GM23338 (cell line): ENCODE measurements around the gene CEPT1. TPM values are rescaled to one million over a fixed set of nuclear protein-coding genes. Genes with fewer than 3 reads are reported as not detected.

ENCODE experiments used
- ATAC-seq: fragments of 200-7000 bp; cut with Tn5 transposase; 3 replicates; pipeline ENCODE4 v1.9.1; 2020
- DNase-seq: peaks from one replicate; pipeline ENCODE4 v3.0.0-alpha.2; 2015; ENCODE audit warnings: low spot score
- H2AFZ ChIP-seq: fragments of 200-600 bp; sonication (generic); 2 replicates; pipeline ENCODE4 v1.8.0; 2016; ENCODE audit warnings: antibody characterized with exemption, mild to moderate bottlenecking, moderate library complexity
- H3F3A ChIP-seq: fragments of 200-600 bp; sonication (generic); replicated peaks from 2 replicates; pipeline ENCODE4 v1.8.0; 2017; ENCODE audit warnings: antibody characterized with exemption, mixed run types, low read depth
- H3K27ac ChIP-seq: fragments of 200-600 bp; sonication (generic); 2 replicates; pipeline ENCODE4 v1.6.1; 2016; ENCODE audit warnings: low read depth
- H3K27me3 ChIP-seq: fragments of 200-600 bp; sonication (generic); 2 replicates; pipeline ENCODE4 v1.8.0; 2016; ENCODE audit warnings: mild to moderate bottlenecking, mixed run types, moderate library complexity; ENCODE audit not compliant: insufficient read depth
- H3K36me3 ChIP-seq: fragments of 200-600 bp; sonication (generic); 2 replicates; pipeline ENCODE4 v1.8.0; 2016; ENCODE audit warnings: mild to moderate bottlenecking; ENCODE audit not compliant: insufficient read depth
- H3K4me1 ChIP-seq: fragments of 200-600 bp; sonication (generic); 2 replicates; pipeline ENCODE4 v1.8.0; 2016; ENCODE audit warnings: mild to moderate bottlenecking, moderate library complexity; ENCODE audit not compliant: insufficient read depth
- H3K4me2 ChIP-seq: fragments of 200-600 bp; sonication (generic); 2 replicates; pipeline ENCODE4 v1.7.1; 2017; ENCODE audit warnings: mixed run types
- H3K4me3 ChIP-seq: fragments of 200-600 bp; sonication (generic); 2 replicates; pipeline ENCODE4 v1.6.1; 2016; ENCODE audit warnings: mixed run types
- H3K79me2 ChIP-seq: fragments of 200-600 bp; sonication (generic); replicated peaks from 2 replicates; pipeline ENCODE4 v1.8.0; 2017; ENCODE audit warnings: mild to moderate bottlenecking; ENCODE audit not compliant: insufficient read depth
- H3K9me2 ChIP-seq: fragments of 200-600 bp; sonication (generic); 2 replicates; pipeline ENCODE4 v1.8.0; 2017; ENCODE audit not compliant: insufficient read depth
- H4K20me1 ChIP-seq: fragments of 200-600 bp; sonication (generic); replicated peaks from 2 replicates; pipeline ENCODE4 v1.8.0; 2017; ENCODE audit warnings: mild to moderate bottlenecking; ENCODE audit not compliant: insufficient read depth
- H3K27ac Mint-ChIP-seq: 2 replicates; pipeline ENCODE4 v1.8.0; 2020; ENCODE audit warnings: inconsistent platforms, mild to moderate bottlenecking, moderate library complexity, mixed read lengths
- H3K27me3 Mint-ChIP-seq: 3 replicates; pipeline ENCODE4 v1.8.0; 2022; ENCODE audit warnings: low read depth, mild to moderate bottlenecking, moderate library complexity, mixed read lengths, inconsistent platforms; ENCODE audit not compliant: insufficient read depth, poor library complexity
- H3K36me3 Mint-ChIP-seq: 3 replicates; pipeline ENCODE4 v1.8.0; 2021; ENCODE audit warnings: low read depth, mild to moderate bottlenecking, inconsistent platforms, moderate library complexity, mixed read lengths
- H3K4me1 Mint-ChIP-seq: 3 replicates; pipeline ENCODE4 v1.8.0; 2020; ENCODE audit warnings: mild to moderate bottlenecking, inconsistent platforms, mixed read lengths
- H3K4me3 Mint-ChIP-seq: 3 replicates; pipeline ENCODE4 v1.8.0; 2021; ENCODE audit warnings: moderate library complexity, mild to moderate bottlenecking, inconsistent platforms, mixed read lengths
- H3K9me3 Mint-ChIP-seq: 3 replicates; pipeline ENCODE4 v1.8.0; 2020; ENCODE audit warnings: moderate library complexity, mild to moderate bottlenecking, inconsistent platforms, mixed read lengths
- CREB1 ChIP-seq: fragments of 250-450 bp; sonication (Bioruptor Pico); IDR thresholded peaks from 2 replicates; pipeline ENCODE4 v1.5.0; 2020; ENCODE audit warnings: low read depth, mild to moderate bottlenecking, moderate library complexity
- ETS1 ChIP-seq: IDR thresholded peaks from 2 replicates; pipeline ENCODE4 v1.6.1; 2016; ENCODE audit warnings: antibody characterized with exemption
- EZH2phosphoT487 ChIP-seq: fragments of 200-600 bp; sonication (generic); IDR thresholded peaks from one replicate; pipeline ENCODE4 v1.8.1; 2018; ENCODE audit warnings: antibody characterized with exemption; ENCODE audit not compliant: unreplicated experiment
- JUNB ChIP-seq: IDR thresholded peaks from one replicate; pipeline ENCODE4 v1.6.1; 2016; ENCODE audit warnings: antibody characterized with exemption; ENCODE audit not compliant: unreplicated experiment
- STAT1 ChIP-seq: IDR thresholded peaks from one replicate; pipeline ENCODE4 v1.6.1; 2016; ENCODE audit warnings: antibody characterized with exemption; ENCODE audit not compliant: unreplicated experiment
- ZNF331 ChIP-seq: fragments of 250-450 bp; sonication (Bioruptor Pico); IDR thresholded peaks from 2 replicates; pipeline ENCODE4 v1.5.0; 2020; ENCODE audit warnings: low read depth, mild to moderate bottlenecking, moderate library complexity
- ZNF462 ChIP-seq: fragments of 250-450 bp; sonication (Bioruptor Pico); IDR thresholded peaks from 2 replicates; pipeline ENCODE4 v1.5.0; 2020; ENCODE audit warnings: mild to moderate bottlenecking, moderate library complexity
- polyA plus RNA-seq: library from polyadenylated mRNA; unstranded; fragments of >200 nt; fragmentation: Nextera tagmentation; extraction: Ambion mirVana; gene quantifications from 2 replicates; pipeline ENCODE4 v1.2.1, GENCODE V29; 2016
- total RNA-seq: library from RNA; depleted of rRNA; stranded (reverse); fragments of >200 nt; shearing (Covaris generic); gene quantifications from 2 replicates; pipeline ENCODE4 v1.2.3, GENCODE V29; 2014

Gene CEPT1
- total and polyA plus RNA-seq, 2 experiments from 2014 or later, result 17.3 to 39.5 TPM

- H3K27ac Mint-ChIP-seq, result peak overlapping the region; percentile 9; the same call in 1 of the 2 replicates
- peaks cover 12% of the 10 kb centered on the region for H3K4me1 Mint-ChIP-seq
Observed at GRCh38 chr1:111192074-111192473, 52.1 kb downstream of the CEPT1 start.

More at GRCh38 chr1:111192074-111192473, 52.1 kb downstream of the CEPT1 start:
- TF ChIP-seq JUNB (no peak), STAT1 (no peak), ZNF331 (CRISPR knock-in tag) (no peak), ETS1 (no peak), EZH2phosphoT487 (no peak), ZNF462 (CRISPR knock-in tag) (no peak), CREB1 (CRISPR knock-in tag) (no peak)
- DNase-seq, result no peak
- Mint-ChIP-seq H3K36me3 (peaks cover 8% of the 10 kb centered on the region), H3K4me3 (no peak overlapping the region), H3K9me3 (no peaks in the 10 kb centered on the region), H3K27me3 (peaks cover 3% of the 10 kb centered on the region)
- H3K27ac ChIP-seq, result no peak overlapping the region
- no peaks in the 10 kb centered on the region for H3K79me2 ChIP-seq
- H3K36me3 ChIP-seq, result no peaks in the 10 kb centered on the region; the same call in 1 of the 2 replicates
- no peak for ATAC-seq
- H2AFZ ChIP-seq, result no peak overlapping the region
- no peaks in the 10 kb centered on the region for H4K20me1 ChIP-seq
- no peaks in the 10 kb centered on the region for H3K4me1 ChIP-seq
- H3K4me2 ChIP-seq, result no peak overlapping the region
- no peaks in the 10 kb centered on the region; the same call in 1 of the 2 replicates for H3K9me2 ChIP-seq
- H3K4me3 ChIP-seq, result no peak overlapping the region
- no peaks in the 10 kb centered on the region for H3F3A ChIP-seq
- no peaks in the 10 kb centered on the region for H3K27me3 ChIP-seq
